Measurements from ENCODE around the gene CENPC. TPM values are rescaled to one million over a fixed set of nuclear protein-coding genes. Genes with fewer than 3 reads are reported as not detected.

The CENPC gene
- total RNA-seq, 4 donors from 2014 or later, result 18.9 to 39.6 (median 24.0) TPM

DNA sequence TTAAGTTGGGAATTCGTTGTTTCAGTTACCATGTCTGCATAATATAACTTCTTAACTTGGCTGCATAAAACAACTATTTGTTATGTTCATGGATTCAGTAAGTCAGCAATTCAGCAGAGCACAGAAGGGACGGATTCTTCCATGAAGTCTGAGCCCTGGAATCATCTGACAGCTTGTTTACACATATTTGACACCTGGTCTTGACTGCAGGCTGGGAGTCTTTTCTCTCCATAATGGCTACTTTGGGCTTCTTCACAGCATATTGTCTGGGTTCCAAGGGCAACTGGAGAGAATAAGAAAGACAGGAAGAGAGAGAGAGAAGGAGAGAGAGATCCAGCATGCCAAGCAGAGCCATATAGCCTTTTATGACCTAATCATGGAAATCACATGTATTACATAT lies 23.1 kb downstream of the CENPC start:
- intact Hi-C loops (cut with DNase I; ENCODE audit: low total_unique reads), result no loop called here
- no peak for DNase-seq (ENCODE audit: low spot score in 2 of 2)
- H3K4me3 ChIP-seq (ENCODE audit: low read depth, poor library complexity, severe bottlenecking), result no peak overlapping the region
- no peak for TF ChIP-seq POLR2A (IDR thresholded peaks at IDR 0.05)
- TF ChIP-seq, protein P1, sequence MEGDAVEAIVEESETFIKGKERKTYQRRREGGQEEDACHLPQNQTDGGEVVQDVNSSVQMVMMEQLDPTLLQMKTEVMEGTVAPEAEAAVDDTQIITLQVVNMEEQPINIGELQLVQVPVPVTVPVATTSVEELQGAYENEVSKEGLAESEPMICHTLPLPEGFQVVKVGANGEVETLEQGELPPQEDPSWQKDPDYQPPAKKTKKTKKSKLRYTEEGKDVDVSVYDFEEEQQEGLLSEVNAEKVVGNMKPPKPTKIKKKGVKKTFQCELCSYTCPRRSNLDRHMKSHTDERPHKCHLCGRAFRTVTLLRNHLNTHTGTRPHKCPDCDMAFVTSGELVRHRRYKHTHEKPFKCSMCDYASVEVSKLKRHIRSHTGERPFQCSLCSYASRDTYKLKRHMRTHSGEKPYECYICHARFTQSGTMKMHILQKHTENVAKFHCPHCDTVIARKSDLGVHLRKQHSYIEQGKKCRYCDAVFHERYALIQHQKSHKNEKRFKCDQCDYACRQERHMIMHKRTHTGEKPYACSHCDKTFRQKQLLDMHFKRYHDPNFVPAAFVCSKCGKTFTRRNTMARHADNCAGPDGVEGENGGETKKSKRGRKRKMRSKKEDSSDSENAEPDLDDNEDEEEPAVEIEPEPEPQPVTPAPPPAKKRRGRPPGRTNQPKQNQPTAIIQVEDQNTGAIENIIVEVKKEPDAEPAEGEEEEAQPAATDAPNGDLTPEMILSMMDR (IDR thresholded peaks at IDR 0.05), result no peak
- 84 to 85% methylated on average over 2 of the region's 2 CpGs for WGBS, 2 donors

DNA sequence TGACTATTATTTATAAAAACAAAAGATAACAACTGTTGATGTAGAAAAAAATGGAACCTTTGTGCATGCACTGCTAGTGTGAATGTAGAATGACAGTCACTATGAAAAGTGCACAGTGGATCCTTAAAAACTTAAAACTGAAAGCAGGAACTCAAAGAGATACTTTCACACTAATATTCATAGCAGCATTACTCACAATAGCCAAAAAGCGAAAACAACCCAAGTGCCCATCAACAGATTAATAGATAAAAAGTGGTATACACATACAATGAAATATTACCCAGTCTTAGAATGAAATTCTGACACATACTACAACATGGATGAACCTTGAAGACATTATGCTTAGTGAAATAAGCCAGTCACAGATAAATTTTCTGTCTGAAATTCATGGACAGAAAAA lies 23.8 kb downstream of the CENPC start:
- WGBS, 2 donors, result 97 to 98% methylated on average over 1 of the region's 1 CpG
- H3K4me3 ChIP-seq (ENCODE audit: low read depth, poor library complexity, severe bottlenecking), result no peak overlapping the region
- TF ChIP-seq POLR2A (IDR thresholded peaks at IDR 0.05), result no peak
- TF ChIP-seq, protein P1 (IDR thresholded peaks at IDR 0.05), result no peak
- DNase-seq (ENCODE audit: low spot score in 2 of 2), result no peak
- intact Hi-C loops (cut with DNase I; ENCODE audit: low total_unique reads), result no loop called here

DNA sequence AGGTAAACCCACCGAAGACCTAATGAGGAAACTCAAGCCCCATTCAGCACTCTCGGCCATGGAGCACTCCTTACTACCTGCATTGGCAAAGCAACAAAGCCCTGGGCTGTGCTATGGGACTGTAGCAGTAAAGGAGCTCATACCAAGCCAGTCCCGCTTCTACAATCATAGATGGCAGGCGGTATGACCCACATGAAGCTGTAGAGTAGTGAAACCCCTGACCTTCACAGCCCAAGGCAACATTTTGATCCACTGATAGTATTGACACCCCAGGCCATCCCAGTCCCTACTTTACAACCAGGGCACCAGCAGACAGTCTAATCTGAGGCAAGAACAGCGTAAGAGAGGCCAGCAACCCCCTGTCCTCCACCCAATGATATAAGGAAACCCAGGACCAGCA lies 25.2 kb downstream of the CENPC start:
- TF ChIP-seq, protein P1 (IDR thresholded peaks at IDR 0.05), result no peak
- TF ChIP-seq POLR2A (IDR thresholded peaks at IDR 0.05), result no peak
- WGBS, 2 donors, result 96 to 97% methylated on average over 5 of the region's 5 CpGs
- intact Hi-C loops (cut with DNase I; ENCODE audit: low total_unique reads), result no loop called here
- no peak for DNase-seq (ENCODE audit: low spot score in 2 of 2)
- no peak overlapping the region for H3K4me3 ChIP-seq (ENCODE audit: low read depth, poor library complexity, severe bottlenecking)

DNA sequence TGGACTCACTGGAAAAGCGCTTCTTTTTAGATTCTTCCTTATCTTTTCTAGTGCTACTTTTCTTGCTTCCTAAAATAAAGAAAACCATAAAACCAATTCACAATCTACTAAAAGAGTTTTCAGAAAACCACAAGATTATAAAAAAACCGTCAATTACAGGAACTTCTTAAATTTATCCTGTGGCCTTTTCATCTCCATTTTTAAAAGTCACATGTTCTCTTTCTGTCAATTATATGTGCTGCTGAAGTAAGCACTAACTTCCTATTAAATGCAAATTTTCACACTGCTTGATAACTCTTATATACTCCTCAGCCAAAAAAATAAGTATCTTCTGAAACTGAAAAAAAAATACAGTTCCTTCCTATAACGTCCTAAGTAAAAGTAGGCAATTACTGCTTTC lies 32.8 kb downstream of the CENPC start:
- no peak for DNase-seq (ENCODE audit: low spot score in 2 of 2)
- TF ChIP-seq POLR2A (IDR thresholded peaks at IDR 0.05), result no peak
- TF ChIP-seq, protein P1 (IDR thresholded peaks at IDR 0.05), result no peak
- H3K4me3 ChIP-seq (ENCODE audit: low read depth, poor library complexity, severe bottlenecking), result no peak overlapping the region
- 77 to 82% methylated on average over 3 of the region's 3 CpGs for WGBS, 2 donors
- intact Hi-C loops (cut with DNase I; ENCODE audit: low total_unique reads), result no loop called here

DNA sequence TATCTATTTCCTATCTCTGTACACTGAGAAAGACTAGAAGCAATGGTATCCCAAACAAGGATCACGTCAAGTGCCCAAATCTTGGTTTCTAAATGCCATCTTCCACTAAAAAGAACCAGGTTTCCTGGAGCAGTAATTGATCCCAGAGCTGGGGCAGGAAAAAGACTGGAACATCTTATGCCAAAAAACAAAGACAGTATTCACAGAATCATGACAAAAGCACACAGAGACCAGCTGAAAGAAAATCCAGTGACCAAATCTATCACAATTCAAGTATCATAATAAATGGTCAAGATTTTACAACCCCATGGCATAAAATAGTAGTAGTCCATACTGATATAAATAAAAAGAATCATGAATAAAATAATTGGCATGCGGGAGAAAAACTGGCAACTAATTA lies 44.9 kb downstream of the CENPC start:
- no peak overlapping the region for H3K4me3 ChIP-seq (ENCODE audit: low read depth, poor library complexity, severe bottlenecking)
- TF ChIP-seq POLR2A (IDR thresholded peaks at IDR 0.05), result no peak
- TF ChIP-seq, protein P1 (IDR thresholded peaks at IDR 0.05), result no peak
- DNase-seq (ENCODE audit: low spot score in 2 of 2), result no peak
- intact Hi-C loops (cut with DNase I; ENCODE audit: low total_unique reads), result no loop called here
- 71 to 79% methylated on average over 2 of the region's 2 CpGs for WGBS, 2 donors

DNA sequence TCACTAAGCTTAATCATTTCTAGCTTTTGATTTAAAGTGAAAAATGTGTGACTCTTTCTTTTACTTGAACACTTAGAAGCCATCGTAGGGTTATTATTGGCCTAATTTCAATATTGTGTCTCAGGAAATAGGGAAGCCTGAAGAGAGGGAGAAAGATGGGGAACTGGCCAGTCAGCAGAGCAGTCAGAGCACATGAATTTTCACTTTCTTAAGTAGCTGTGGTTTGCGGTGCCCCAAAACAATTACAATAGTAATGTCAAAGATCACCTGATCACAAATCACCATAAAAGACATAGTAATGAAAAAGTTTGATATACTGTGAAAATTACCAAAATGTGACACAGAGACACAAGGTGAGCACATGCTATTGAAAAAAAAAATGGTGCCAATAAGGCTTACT lies 45.5 kb downstream of the CENPC start:
- intact Hi-C loops (cut with DNase I; ENCODE audit: low total_unique reads), result no loop called here
- no peak overlapping the region for H3K4me3 ChIP-seq (ENCODE audit: low read depth, poor library complexity, severe bottlenecking)
- no peak for DNase-seq (ENCODE audit: low spot score in 2 of 2)
- 85 to 86% methylated on average over 2 of the region's 2 CpGs for WGBS, 2 donors
- TF ChIP-seq POLR2A (IDR thresholded peaks at IDR 0.05), result no peak
- TF ChIP-seq, protein P1 (IDR thresholded peaks at IDR 0.05), result no peak

Measured in lower leg skin (tissue), 4 donors.